Fibroblast of the aortic adventitia (primary cell): ENCODE results near the gene DIP2C. TPM values are rescaled to one million over a fixed set of nuclear protein-coding genes. Genes with fewer than 3 reads are reported as not detected.

Experiments
- DNase-seq: peaks from one replicate; pipeline ENCODE4 v3.0.0-alpha.2; 2010; ENCODE audit warnings: low read depth
- H3K4me3 ChIP-seq: 2 replicates; pipeline ENCODE4 v1.5.1; 2011; ENCODE audit warnings: low read depth, mild to moderate bottlenecking, control low read depth, low read length, moderate library complexity
- CTCF ChIP-seq: IDR thresholded peaks from 2 replicates; pipeline ENCODE4 v1.5.1; 2011; ENCODE audit warnings: mild to moderate bottlenecking, low read length, control low read depth, inconsistent platforms; ENCODE audit not compliant: insufficient read depth
- total RNA-seq: library from RNA; depleted of rRNA; stranded (reverse); fragments of >200 nt; gene quantifications from 2 replicates; pipeline ENCODE4 v1.2.3, GENCODE V29; 2012; ENCODE audit warnings: low replicate concordance

DIP2C gene
- total RNA-seq, 1 donor: 15.7 TPM

DNA sequence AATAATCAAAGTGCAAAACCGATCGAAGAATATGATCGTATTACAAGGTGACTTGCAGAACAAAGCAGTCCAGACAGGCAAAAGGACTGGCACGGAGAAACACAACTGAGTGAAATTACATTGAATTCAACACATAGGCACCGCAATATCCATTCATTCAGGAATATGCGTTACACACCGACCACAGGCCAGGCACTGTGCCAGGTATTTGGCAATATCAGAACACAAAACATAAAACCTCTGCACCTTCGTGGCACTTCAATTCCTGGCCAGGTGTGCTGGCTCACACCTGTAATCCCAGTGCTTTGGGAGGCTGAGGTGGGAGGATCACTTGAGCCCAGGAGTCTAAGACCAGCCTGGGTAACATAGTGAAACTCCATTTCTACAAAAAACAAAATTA is 187.9 kb downstream of the DIP2C start:
- no peak for TF ChIP-seq CTCF
- peak; percentile 11 for DNase-seq
- H3K4me3 ChIP-seq: no peak overlapping the region

GRCh38 chr10:500876-501275 is 188.6 kb downstream of the DIP2C start:
- TF ChIP-seq CTCF: no peak
- peak; percentile 46 for DNase-seq
- no peak overlapping the region for H3K4me3 ChIP-seq

GRCh38 chr10:499991-500390 is 189.5 kb downstream of the DIP2C start:
- no peak for DNase-seq
- H3K4me3 ChIP-seq: no peak overlapping the region
- no peak for TF ChIP-seq CTCF

- H3K4me3 ChIP-seq: no peak overlapping the region
- TF ChIP-seq CTCF: no peak
- DNase-seq: no peak
Measured at GRCh38 chr10:498760-499435, 190.6 kb downstream of the DIP2C start.

- DNase-seq: no peak
- no peak for TF ChIP-seq CTCF
- H3K4me3 ChIP-seq: no peak overlapping the region
Measured at GRCh38 chr10:497898-498451, 191.5 kb downstream of the DIP2C start.

GRCh38 chr10:497289-497688 is 192.2 kb downstream of the DIP2C start:
- TF ChIP-seq CTCF: no peak
- H3K4me3 ChIP-seq: no peak overlapping the region
- DNase-seq: no peak

- no peak overlapping the region for H3K4me3 ChIP-seq
- no peak for TF ChIP-seq CTCF
- no peak for DNase-seq
Measured at GRCh38 chr10:494556-494955, 194.9 kb downstream of the DIP2C start.
